ENCODE results near the gene MARK3.

The MARK3 gene

DNA sequence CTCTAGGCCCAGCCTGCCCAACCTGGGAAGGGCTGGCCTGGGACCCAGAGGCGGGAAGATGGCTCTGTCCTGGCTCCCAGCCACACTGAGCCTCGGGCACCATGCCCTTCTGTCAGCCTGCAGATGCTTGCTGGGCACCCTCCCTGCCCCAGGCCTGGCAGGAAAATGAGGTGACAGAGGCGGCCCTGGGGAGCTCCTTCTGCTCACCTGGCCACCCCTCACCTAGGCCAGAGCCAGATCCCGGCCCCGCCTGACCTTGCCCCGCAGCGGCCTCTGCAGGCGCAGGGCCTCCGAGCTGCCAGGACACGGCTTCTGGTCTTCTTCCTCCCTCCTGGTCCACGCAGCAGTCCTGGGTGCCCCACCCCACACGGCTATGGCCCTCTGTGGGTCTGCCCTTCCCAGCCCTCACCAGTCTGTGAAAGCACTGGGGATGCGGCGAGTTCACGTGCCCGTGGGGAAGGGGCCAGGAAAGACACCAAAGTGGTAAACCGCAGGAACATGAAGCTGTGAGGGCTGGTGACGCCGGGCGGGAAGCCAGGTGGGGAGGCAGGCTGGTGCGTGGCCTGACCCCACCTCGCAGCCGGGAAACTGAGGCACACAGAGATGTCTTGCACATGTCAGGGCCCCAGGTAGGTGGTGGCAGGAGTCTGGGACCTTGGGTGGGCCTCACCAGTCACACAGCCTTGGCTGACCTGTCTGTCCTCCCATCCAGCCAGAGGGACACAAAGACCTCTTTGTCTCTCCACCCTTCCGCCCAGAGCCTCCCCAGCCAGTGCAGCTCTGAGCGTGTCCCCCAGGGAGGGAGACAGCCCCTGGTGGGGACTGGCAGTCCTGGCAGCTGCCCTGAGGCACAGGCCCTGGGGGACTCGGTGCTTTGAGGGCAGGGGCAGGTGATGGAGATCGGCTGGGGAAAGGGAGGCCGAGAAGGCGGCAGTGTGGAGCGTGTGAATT, 164.4 kb downstream of the MARK3 start:
- H3K4me3 ChIP-seq (replicated peaks; ENCODE audit: low read depth, low read length): no peak overlapping the region
- DNase-seq (ENCODE audit: low read depth): no peak
- TF ChIP-seq, protein P1, sequence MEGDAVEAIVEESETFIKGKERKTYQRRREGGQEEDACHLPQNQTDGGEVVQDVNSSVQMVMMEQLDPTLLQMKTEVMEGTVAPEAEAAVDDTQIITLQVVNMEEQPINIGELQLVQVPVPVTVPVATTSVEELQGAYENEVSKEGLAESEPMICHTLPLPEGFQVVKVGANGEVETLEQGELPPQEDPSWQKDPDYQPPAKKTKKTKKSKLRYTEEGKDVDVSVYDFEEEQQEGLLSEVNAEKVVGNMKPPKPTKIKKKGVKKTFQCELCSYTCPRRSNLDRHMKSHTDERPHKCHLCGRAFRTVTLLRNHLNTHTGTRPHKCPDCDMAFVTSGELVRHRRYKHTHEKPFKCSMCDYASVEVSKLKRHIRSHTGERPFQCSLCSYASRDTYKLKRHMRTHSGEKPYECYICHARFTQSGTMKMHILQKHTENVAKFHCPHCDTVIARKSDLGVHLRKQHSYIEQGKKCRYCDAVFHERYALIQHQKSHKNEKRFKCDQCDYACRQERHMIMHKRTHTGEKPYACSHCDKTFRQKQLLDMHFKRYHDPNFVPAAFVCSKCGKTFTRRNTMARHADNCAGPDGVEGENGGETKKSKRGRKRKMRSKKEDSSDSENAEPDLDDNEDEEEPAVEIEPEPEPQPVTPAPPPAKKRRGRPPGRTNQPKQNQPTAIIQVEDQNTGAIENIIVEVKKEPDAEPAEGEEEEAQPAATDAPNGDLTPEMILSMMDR (IDR thresholded peaks at IDR 0.05; ENCODE audit: low read length, missing control alignments): no peak

DNA sequence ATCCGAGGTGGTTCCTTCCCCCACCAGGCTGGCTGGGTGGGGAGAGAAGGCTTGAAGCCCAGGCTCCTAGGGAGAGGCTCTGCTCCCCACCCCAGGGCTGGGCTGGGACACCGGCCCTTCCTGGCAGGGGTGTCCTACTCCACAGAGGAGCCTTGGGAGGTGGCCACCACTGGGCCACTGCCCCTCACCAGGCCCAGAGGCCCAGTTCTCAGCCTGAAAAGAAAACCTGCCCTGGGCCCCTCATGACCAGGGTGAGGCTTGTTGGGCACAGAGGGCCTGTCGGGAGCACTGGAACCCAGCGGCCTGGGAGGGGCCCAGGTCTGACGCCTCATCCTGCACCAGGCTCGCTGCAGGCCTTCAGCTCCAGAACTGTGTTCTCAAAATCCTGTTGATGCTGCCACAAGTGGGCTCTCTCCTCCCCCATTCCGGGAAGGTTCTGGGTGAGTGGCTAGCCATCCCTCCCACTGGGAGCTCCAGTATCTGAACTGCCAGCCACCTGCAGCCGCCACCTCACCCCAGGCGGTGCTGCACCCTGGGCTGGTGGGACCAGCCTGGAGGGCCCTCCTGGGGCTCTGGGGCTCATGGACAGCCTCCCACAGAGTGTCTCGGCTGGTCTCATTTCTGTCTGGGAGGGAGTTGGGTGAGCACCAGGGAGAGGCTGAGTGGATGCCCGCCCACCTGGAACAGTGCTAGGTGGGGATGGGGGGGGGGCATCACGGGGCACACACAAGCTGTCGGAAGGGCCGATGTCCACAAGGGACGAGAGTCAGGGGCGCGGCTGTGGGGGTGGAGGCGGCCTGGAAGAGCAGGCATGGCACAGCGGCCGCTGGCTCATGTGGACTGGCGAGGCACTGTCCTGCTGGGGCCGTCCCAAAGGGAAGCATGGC, 165.5 kb downstream of the MARK3 start:
- no peak for DNase-seq (ENCODE audit: low read depth)
- TF ChIP-seq, protein P1 (IDR thresholded peaks at IDR 0.05; ENCODE audit: low read length, missing control alignments): no peak
- no peak overlapping the region for H3K4me3 ChIP-seq (replicated peaks; ENCODE audit: low read depth, low read length)

DNA sequence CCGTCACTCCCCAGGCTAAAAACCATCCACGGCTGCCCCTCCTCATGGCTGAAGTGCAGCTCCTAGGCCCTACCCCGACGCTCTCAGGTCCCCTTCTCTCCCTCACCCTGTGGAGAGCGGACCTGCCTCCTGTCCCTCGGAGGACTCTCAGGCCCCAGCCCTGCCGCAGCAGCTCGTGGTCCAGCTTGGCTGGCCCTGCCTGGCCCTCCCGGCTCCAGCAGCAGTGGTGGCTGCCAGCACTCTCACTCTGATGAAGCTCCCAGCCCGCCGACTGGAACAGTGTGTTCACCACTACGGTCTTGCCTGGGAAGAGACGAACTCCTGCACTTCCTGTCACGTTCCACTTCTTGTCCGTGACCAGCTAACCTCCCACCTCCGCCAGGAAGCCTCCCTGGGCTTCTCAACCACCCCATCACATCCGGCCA, 166.1 kb downstream of the MARK3 start:
- no peak for DNase-seq (ENCODE audit: low read depth)
- no peak overlapping the region for H3K4me3 ChIP-seq (replicated peaks; ENCODE audit: low read depth, low read length)
- TF ChIP-seq, protein P1 (IDR thresholded peaks at IDR 0.05; ENCODE audit: low read length, missing control alignments): no peak

DNA sequence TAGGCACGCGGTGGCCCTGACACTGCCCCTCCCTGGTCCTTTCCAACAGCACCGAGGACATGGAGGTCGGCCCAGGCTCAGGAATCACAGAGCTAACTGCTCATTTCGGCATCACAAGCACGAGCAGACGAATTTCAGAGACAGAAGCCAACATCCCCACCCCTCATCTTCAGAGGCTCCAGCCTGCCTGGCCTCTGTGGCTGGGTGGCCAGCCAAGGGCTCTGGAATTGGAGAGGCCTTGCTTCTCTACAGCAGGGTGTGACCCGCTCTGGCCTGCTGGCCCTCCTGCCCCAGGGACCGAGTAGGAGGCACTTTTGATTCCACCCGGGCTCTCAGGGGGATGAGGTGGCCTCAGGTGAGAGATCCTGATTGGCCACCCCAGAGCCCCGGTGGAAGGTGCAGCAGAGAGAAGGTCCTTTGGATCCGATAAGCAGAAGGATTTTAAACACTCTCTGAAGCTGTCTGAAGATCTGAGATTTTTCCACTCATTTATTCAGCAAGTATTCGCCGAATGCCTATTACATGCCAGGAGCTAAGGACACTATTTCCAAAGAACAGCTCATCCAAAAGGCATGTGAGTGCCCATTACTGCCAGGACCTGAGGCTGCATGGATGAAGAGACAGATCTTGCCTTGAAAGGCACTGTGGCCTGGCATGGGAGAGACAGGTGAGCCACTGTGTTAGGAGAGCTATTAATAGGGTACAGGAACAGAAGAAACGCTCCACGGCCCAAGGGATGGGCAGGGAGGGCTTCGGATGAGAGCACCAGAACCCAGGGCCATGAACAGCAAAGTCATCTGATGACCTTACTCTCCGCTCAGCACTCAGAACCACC, 167.0 kb downstream of the MARK3 start:
- DNase-seq (ENCODE audit: low read depth): peak; percentile 47
- TF ChIP-seq, protein P1 (IDR thresholded peaks at IDR 0.05; ENCODE audit: low read length, missing control alignments): no peak
- no peak overlapping the region for H3K4me3 ChIP-seq (replicated peaks; ENCODE audit: low read depth, low read length)

DNA sequence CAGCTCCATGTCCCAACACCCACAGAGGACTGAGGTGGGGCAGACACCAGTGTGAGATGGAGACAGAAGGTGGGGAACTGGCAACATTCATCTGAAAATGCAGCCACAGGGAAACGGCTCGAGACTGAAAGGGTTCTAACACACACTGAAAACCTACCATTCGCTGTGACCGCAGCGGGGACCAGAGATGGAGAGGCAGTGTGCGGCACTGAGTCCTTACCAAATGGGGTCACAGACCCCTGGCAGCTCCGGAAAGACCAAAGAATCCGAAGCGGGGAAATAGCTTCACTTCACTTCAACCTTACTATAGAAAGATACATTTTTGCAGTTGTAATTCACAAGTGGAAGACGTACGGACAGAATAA, 167.6 kb downstream of the MARK3 start:
- DNase-seq (ENCODE audit: low read depth): no peak
- TF ChIP-seq, protein P1 (IDR thresholded peaks at IDR 0.05; ENCODE audit: low read length, missing control alignments): no peak
- no peak overlapping the region for H3K4me3 ChIP-seq (replicated peaks; ENCODE audit: low read depth, low read length)
